Vagina (tissue), 2 donors: ENCODE results near the gene ZNF692.

Experiments
- CTCF ChIP-seq, 3 experiments: fragments of 450-650 bp in 2 of 3; fragments of 200-600 bp in 1 of 3; sonication (generic) in 1 of 3; IDR thresholded peaks; one replicate each; pipeline ENCODE4 v1.5.1; 2017 to 2019; ENCODE audit warnings: antibody characterized with exemption in 3 of 3, mild to moderate bottlenecking in 2 of 3, moderate library complexity in 2 of 3
- POLR2A ChIP-seq, 2 donors: fragments of 450-650 bp; IDR thresholded peaks; one replicate each; pipeline ENCODE4 v1.6.1; 2017; ENCODE audit warnings: antibody characterized with exemption in 2 of 2, mild to moderate bottlenecking in 2 of 2, moderate library complexity in 2 of 2
- POLR2AphosphoS5 ChIP-seq, 2 donors: sonication (generic); formaldehyde crosslinking; IDR thresholded peaks; one replicate each; pipeline ENCODE4 v1.9.0; 2017; ENCODE audit warnings: antibody characterized with exemption in 2 of 2, mild to moderate bottlenecking in 2 of 2, low read depth in 1 of 2; ENCODE audit not compliant: insufficient read depth in 1 of 2

GRCh38 chr1:248847956-248848561, 10.8 kb downstream of the ZNF692 start:
- TF ChIP-seq CTCF (IDR thresholded peaks at IDR 0.05) (no peak), POLR2A (IDR thresholded peaks at IDR 0.05) (no peak), POLR2AphosphoS5 (IDR thresholded peaks at IDR 0.05; ENCODE audit: insufficient read depth in 1 of 2, low read depth in 1 of 2) (no peak)
